Ovary (tissue), 9 donors: ENCODE measurements around the gene B4GALT7. TPM values are rescaled to one million over a fixed set of nuclear protein-coding genes. Genes with fewer than 3 reads are reported as not detected.
"Not testable (repeated sequence)": the region's sequence is repeated elsewhere in the genome, so short reads cannot be mapped to it uniquely, and the experiment has no call there.

Experiments
- DNase-seq, 5 donors: peaks; one replicate each; pipeline ENCODE4 v3.0.0-alpha.2; 2019 to 2020
- H3K27ac ChIP-seq, 2 donors: fragments of 200-600 bp; one replicate each; pipeline versions ENCODE4 v1.5.1 to v1.8.0; 2019 to 2022
- H3K27me3 ChIP-seq: fragments of 200-600 bp; one replicate; pipeline ENCODE4 v1.8.0; 2022
- H3K36me3 ChIP-seq: fragments of 200-600 bp; sonication (generic); one replicate; pipeline ENCODE4 v1.5.1; 2019
- H3K4me1 ChIP-seq: one replicate; pipeline ENCODE4 v1.8.1; 2013; ENCODE audit warnings: mild to moderate bottlenecking, moderate library complexity; ENCODE audit not compliant: insufficient read depth
- H3K4me3 ChIP-seq: fragments of 200-600 bp; sonication (generic); one replicate; pipeline ENCODE4 v1.5.1; 2017
- H3K9me3 ChIP-seq, 2 donors: fragments of 200-600 bp in 1 of 2; sonication (generic) in 1 of 2; one replicate each; pipeline versions ENCODE4 v1.5.1 to v1.8.1; 2013 to 2019; ENCODE audit warnings: mild to moderate bottlenecking in 1 of 2, moderate library complexity in 1 of 2
- EP300 ChIP-seq: sonication (generic); formaldehyde crosslinking; IDR thresholded peaks from one replicate; pipeline ENCODE4 v1.6.1; 2017; ENCODE audit warnings: antibody characterized with exemption
- POLR2A ChIP-seq: fragments of 450-650 bp; IDR thresholded peaks from one replicate; pipeline ENCODE4 v1.6.1; 2017; ENCODE audit warnings: antibody characterized with exemption, mild to moderate bottlenecking, moderate library complexity
- WGBS, 3 donors: extraction: QIAGEN DNeasy Blood & Tissue Kit in 1 of 3; methylation state at CpG; one replicate each; pipeline versions ENCODE4 v1.1.5 to v1.1.7; 2013 to 2017; 5-methylcytosine and 5-hydroxymethylcytosine counted together
- intact Hi-C, 4 donors: fragments of 100-400 bp; cut with DNase I; formaldehyde crosslinking; loops; one replicate each; pipeline versions ENCODE4 v1.11.0 to v1.15.1; 2022 to 2023
- polyA plus RNA-seq, 2 donors: library from polyadenylated mRNA; stranded (reverse); fragments of 200-250 nt in 1 of 2; fragments of 350-450 nt in 1 of 2; fragmentation: Illumina TruSeq in 1 of 2; extraction: RNeasy Lipid Tissue Mini Kit (QIAGEN cat#74804) in 1 of 2; gene quantifications; one replicate each; pipeline ENCODE4 v1.2.3, GENCODE V29; 2013 to 2014
- total RNA-seq, 7 donors: library from RNA; depleted of rRNA in 2 of 7; stranded (reverse); fragments of >200 nt in 2 of 7; fragmentation: NEBNext Ultra II Directional in 3 of 7; extraction: Animal tissue kit (Norgen Biotek cat#: 25700) in 3 of 7; gene quantifications; one replicate each; pipeline versions ENCODE4 v1.1.0 to v1.2.4, GENCODE V29; 2016 to 2023
- TF ChIP-seq, protein P1 (sequence below), 3 donors: fragments of 450-650 bp in 2 of 3; fragments of 200-600 bp in 1 of 3; IDR thresholded peaks; one replicate each; pipeline versions ENCODE4 v1.5.1 to v1.8.0; 2016 to 2022; ENCODE audit warnings: antibody characterized with exemption in 3 of 3, mild to moderate bottlenecking in 1 of 3
- donor health status: DM: no; HTN: no; CAD: no; lungs with moderate emphysema.
- donor health status: DM: no; HTN: no; CAD: no.
- donor health status: Bipolar disorder and iron deficiency.
- donor health status: DM: yes; HTN: yes; CAD: no.
- donor health status: DM: no; HTN: no; CAD: no.
- donor health status: DM: yes; HTN: yes; CAD: no.

B4GALT7 gene
- total and polyA plus RNA-seq, 9 donors = 8.5 to 40.0 (median 27.2) TPM

DNA sequence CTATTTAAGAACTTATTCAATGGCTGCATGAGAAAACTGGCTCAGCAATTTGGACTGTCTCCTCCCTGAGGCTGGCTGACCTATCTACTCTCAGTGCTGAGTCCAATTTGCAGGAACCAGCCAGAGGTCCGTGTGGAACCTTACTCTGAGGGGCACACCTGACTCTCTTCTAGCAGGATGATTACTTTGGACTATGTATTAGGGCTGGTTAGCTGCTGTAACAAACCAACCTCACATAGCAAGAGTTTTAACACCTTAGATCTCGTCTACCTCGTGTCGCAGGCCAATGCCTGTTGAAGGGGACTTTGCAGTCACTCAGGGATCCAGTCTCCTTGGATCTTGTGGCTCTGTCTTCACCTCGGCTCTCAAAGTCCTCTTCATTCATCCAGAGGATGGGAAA, 42.1 kb upstream of the B4GALT7 start:
- Histone ChIP-seq H3K27ac (no peak overlapping the region), H3K27me3 (no peaks in the 10 kb centered on the region), H3K4me1 (peaks cover 7% of the 10 kb centered on the region), H3K9me3 (no peaks in the 10 kb centered on the region), H3K4me3 (no peak overlapping the region), H3K36me3 (no peaks in the 10 kb centered on the region)
- intact Hi-C loops = no loop called here
- WGBS, 3 donors = 72 to 88% (median 76%) methylated on average over 5 of the region's 5 CpGs
- TF ChIP-seq, protein P1, sequence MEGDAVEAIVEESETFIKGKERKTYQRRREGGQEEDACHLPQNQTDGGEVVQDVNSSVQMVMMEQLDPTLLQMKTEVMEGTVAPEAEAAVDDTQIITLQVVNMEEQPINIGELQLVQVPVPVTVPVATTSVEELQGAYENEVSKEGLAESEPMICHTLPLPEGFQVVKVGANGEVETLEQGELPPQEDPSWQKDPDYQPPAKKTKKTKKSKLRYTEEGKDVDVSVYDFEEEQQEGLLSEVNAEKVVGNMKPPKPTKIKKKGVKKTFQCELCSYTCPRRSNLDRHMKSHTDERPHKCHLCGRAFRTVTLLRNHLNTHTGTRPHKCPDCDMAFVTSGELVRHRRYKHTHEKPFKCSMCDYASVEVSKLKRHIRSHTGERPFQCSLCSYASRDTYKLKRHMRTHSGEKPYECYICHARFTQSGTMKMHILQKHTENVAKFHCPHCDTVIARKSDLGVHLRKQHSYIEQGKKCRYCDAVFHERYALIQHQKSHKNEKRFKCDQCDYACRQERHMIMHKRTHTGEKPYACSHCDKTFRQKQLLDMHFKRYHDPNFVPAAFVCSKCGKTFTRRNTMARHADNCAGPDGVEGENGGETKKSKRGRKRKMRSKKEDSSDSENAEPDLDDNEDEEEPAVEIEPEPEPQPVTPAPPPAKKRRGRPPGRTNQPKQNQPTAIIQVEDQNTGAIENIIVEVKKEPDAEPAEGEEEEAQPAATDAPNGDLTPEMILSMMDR (IDR thresholded peaks at IDR 0.05) = no peak
- no peak for TF ChIP-seq POLR2A
- TF ChIP-seq EP300 = no peak
- DNase-seq = no peak

- H3K36me3 ChIP-seq, H3K27me3 ChIP-seq, intact Hi-C loops, H3K9me3 ChIP-seq, H3K4me1 ChIP-seq, H3K4me3 ChIP-seq, H3K27ac ChIP-seq, DNase-seq: not testable (repeated sequence)
- WGBS, 3 donors = 45 to 51% (median 47%) methylated on average over 8 of the region's 8 CpGs
These were observed 40.4 kb upstream of the B4GALT7 start for GRCh38 chr5:177559446-177559941.

- TF ChIP-seq, protein P1 (IDR thresholded peaks at IDR 0.05) = no peak
- TF ChIP-seq POLR2A = no peak
- TF ChIP-seq EP300 = no peak
- no peak overlapping the region for H3K27ac ChIP-seq
- intact Hi-C loops = no loop called here
- H3K4me3 ChIP-seq = no peak overlapping the region
- 61 to 72% (median 62%) methylated on average over 8 of the region's 8 CpGs for WGBS, 3 donors
- no peak for DNase-seq
- H3K27me3 ChIP-seq = no peaks in the 10 kb centered on the region
- H3K36me3 ChIP-seq = no peaks in the 10 kb centered on the region
- no peaks in the 10 kb centered on the region for H3K9me3 ChIP-seq
- no peaks in the 10 kb centered on the region for H3K4me1 ChIP-seq
These were observed 34.9 kb upstream of the B4GALT7 start for GRCh38 chr5:177565046-177565445.

GRCh38 chr5:177568326-177568725, 31.6 kb upstream of the B4GALT7 start:
- intact Hi-C loops = no loop called here
- DNase-seq = no peak
- Histone ChIP-seq H3K27ac (no peak overlapping the region), H3K27me3 (no peaks in the 10 kb centered on the region), H3K9me3 (no peaks in the 10 kb centered on the region), H3K4me3 (no peak overlapping the region), H3K4me1 (no peaks in the 10 kb centered on the region), H3K36me3 (no peaks in the 10 kb centered on the region)
- TF ChIP-seq EP300 = no peak
- TF ChIP-seq POLR2A = no peak
- TF ChIP-seq, protein P1 (IDR thresholded peaks at IDR 0.05) = no peak
- 67 to 76% (median 75%) methylated on average over 7 of the region's 7 CpGs for WGBS, 3 donors

- 52 to 57% (median 56%) methylated on average over 2 of the region's 2 CpGs for WGBS, 3 donors
- H3K4me1 ChIP-seq = no peaks in the 10 kb centered on the region
- no peak overlapping the region for H3K27ac ChIP-seq
- no peaks in the 10 kb centered on the region for H3K27me3 ChIP-seq
- DNase-seq = no peak
- intact Hi-C loops = no loop called here
- no peaks in the 10 kb centered on the region for H3K36me3 ChIP-seq
- TF ChIP-seq, protein P1 (IDR thresholded peaks at IDR 0.05) = no peak
- no peak for TF ChIP-seq POLR2A
- TF ChIP-seq EP300 = no peak
- no peaks in the 10 kb centered on the region for H3K9me3 ChIP-seq
- no peak overlapping the region for H3K4me3 ChIP-seq
These were observed 30.0 kb upstream of the B4GALT7 start for GRCh38 chr5:177569894-177570293.
